D721Med (cell line): ENCODE measurements around the gene RARS1.

ENCODE experiments used
- DNase-seq: peaks from one replicate; pipeline ENCODE4 v3.0.0; 2011; ENCODE audit warnings: low spot score; ENCODE audit not compliant: insufficient read length
- FAIRE-seq: peaks from 2 replicates; lab custom pipeline; 2011; peaks lifted over from hg19 to GRCh38; lab: Jason Lieb, UNC
- CTCF ChIP-seq: IDR thresholded peaks from 2 replicates; pipeline ENCODE4 v1.5.1; 2012; ENCODE audit warnings: mild to moderate bottlenecking, control low read depth; ENCODE audit not compliant: insufficient read depth; ENCODE audit errors: missing control alignments

RARS1 gene

GRCh38 chr5:168552146-168552545 lies 65.9 kb downstream of the RARS1 start:
- no peak for FAIRE-seq
- DNase-seq, result no peak

GRCh38 chr5:168553377-168554130 lies 67.3 kb downstream of the RARS1 start:
- FAIRE-seq (no peak), DNase-seq (no peak)
- no peak for TF ChIP-seq CTCF

More at GRCh38 chr5:168552146-168552545, 65.9 kb downstream of the RARS1 start:
- no peak for TF ChIP-seq CTCF

GRCh38 chr5:168557389-168557788 lies 71.1 kb downstream of the RARS1 start:
- no peak for DNase-seq
- no peak for FAIRE-seq

GRCh38 chr5:168562279-168562678 lies 76.0 kb downstream of the RARS1 start:
- FAIRE-seq (no peak), DNase-seq (no peak)
- no peak for TF ChIP-seq CTCF

More at GRCh38 chr5:168557389-168557788, 71.1 kb downstream of the RARS1 start:
- TF ChIP-seq CTCF, result no peak

GRCh38 chr5:168563959-168564358 lies 77.7 kb downstream of the RARS1 start:
- no peak for FAIRE-seq
- no peak for DNase-seq
- no peak for TF ChIP-seq CTCF

- no peak for DNase-seq
- no peak for FAIRE-seq
- no peak for TF ChIP-seq CTCF
Observed at GRCh38 chr5:168568738-168569137, 82.5 kb downstream of the RARS1 start.
